SU-DHL-6 (cell line): Measurements from ENCODE around the gene CDK3.

Source experiments
- CTCF ChIP-seq: fragments of 200-600 bp; sonication (generic); IDR thresholded peaks from one replicate; pipeline ENCODE4 v1.5.1; 2017; ENCODE audit warnings: antibody characterized with exemption, mild to moderate bottlenecking, low read length, moderate library complexity; ENCODE audit not compliant: insufficient read depth, poor library complexity, severe bottlenecking
- EZH2phosphoT487 ChIP-seq: fragments of 200-600 bp; sonication (generic), shearing (Covaris generic); conservative IDR thresholded peaks from 2 replicates; pipeline ENCODE4 v1.6.1; 2018; ENCODE audit warnings: mild to moderate bottlenecking, antibody characterized with exemption, low read length, moderate library complexity, mixed read lengths

- TF ChIP-seq CTCF (no peak), EZH2phosphoT487 (no peak)
Measured at GRCh38 chr17:76007131-76007849, 6.6 kb downstream of the CDK3 start.
